Peyer's patch (tissue), 4 donors: ENCODE data around the gene SCAF1. TPM values are rescaled to one million over a fixed set of nuclear protein-coding genes. Genes with fewer than 3 reads are reported as not detected.
"Not testable (repeated sequence)": the region's sequence is repeated elsewhere in the genome, so short reads cannot be mapped to it uniquely, and the experiment has no call there.

Experiments used
- DNase-seq, 3 donors: peaks; one replicate each; pipeline ENCODE4 v3.0.0-alpha.2; 2017 to 2019
- H3K27ac ChIP-seq, 4 donors: fragments of 200-600 bp; sonication (generic); one replicate each; pipeline ENCODE4 v1.5.1; 2016 to 2019
- H3K27me3 ChIP-seq, 2 donors: fragments of 200-600 bp; sonication (generic); one replicate each; pipeline ENCODE4 v1.5.1; 2019
- H3K36me3 ChIP-seq, 3 donors: fragments of 200-600 bp; sonication (generic); one replicate each; pipeline ENCODE4 v1.5.1; 2016 to 2019
- H3K4me1 ChIP-seq, 4 donors: fragments of 200-600 bp; sonication (generic); one replicate each; pipeline ENCODE4 v1.5.1; 2016 to 2019
- H3K4me3 ChIP-seq, 4 donors: fragments of 200-600 bp; sonication (generic); 1 replicate in 3 of 4; 2 replicates in 1 of 4; pipeline ENCODE4 v1.5.1; 2016 to 2019; ENCODE audit warnings: mild to moderate bottlenecking in 1 of 4
- H3K9me3 ChIP-seq, 4 donors: fragments of 200-600 bp; sonication (generic); one replicate each; pipeline ENCODE4 v1.5.1; 2016 to 2019; ENCODE audit warnings: mild to moderate bottlenecking in 1 of 4
- CTCF ChIP-seq, 6 experiments: fragments of 450-650 bp in 4 of 6; fragments of 200-600 bp in 2 of 6; sonication (generic) in 1 of 6; IDR thresholded peaks; one replicate each; pipeline ENCODE4 v1.5.1; 2017 to 2019; ENCODE audit warnings: antibody characterized with exemption in 6 of 6, mild to moderate bottlenecking in 3 of 6, moderate library complexity in 1 of 6
- POLR2A ChIP-seq, 2 donors: fragments of 450-650 bp; IDR thresholded peaks; one replicate each; pipeline ENCODE4 v1.5.1; 2017; ENCODE audit warnings: antibody characterized with exemption in 2 of 2, mild to moderate bottlenecking in 2 of 2, moderate library complexity in 2 of 2
- total RNA-seq, 4 donors: library from RNA; depleted of rRNA; stranded (reverse); fragments of >200 nt; gene quantifications; one replicate each; pipeline ENCODE4 v1.1.0, GENCODE V29; 2016

The SCAF1 gene
- total RNA-seq, 4 donors from 2014 or later: 25.2 to 49.8 (median 44.0) TPM

GRCh38 chr19:49631014-49631588 is 10.9 kb upstream of the SCAF1 start:
- no peak for DNase-seq
- TF ChIP-seq POLR2A (IDR thresholded peaks at IDR 0.05) (no peak), CTCF (IDR thresholded peaks at IDR 0.05) (no peak)
- no peak overlapping the region for H3K27ac ChIP-seq

GRCh38 chr19:49631610-49632192 is 10.3 kb upstream of the SCAF1 start:
- no peak overlapping the region for H3K4me3 ChIP-seq
- no peaks in the 10 kb centered on the region for H3K9me3 ChIP-seq
- no peak for DNase-seq
- H3K27ac ChIP-seq: no peak overlapping the region
- peaks cover 0 to 6% (median 0%) of the 10 kb centered on the region in 4 donors for H3K4me1 ChIP-seq
- H3K27me3 ChIP-seq: no peaks in the 10 kb centered on the region
- TF ChIP-seq POLR2A (IDR thresholded peaks at IDR 0.05) (no peak), CTCF (IDR thresholded peaks at IDR 0.05) (no peak)
- peaks cover 0 to under 1% (median 0%) of the 10 kb centered on the region in 3 donors for H3K36me3 ChIP-seq

More at GRCh38 chr19:49631014-49631588, 10.9 kb upstream of the SCAF1 start:
- no peaks in the 10 kb centered on the region for H3K27me3 ChIP-seq
- peaks cover 0 to 7% (median 0%) of the 10 kb centered on the region in 3 donors for H3K36me3 ChIP-seq
- H3K9me3 ChIP-seq: no peaks in the 10 kb centered on the region
- H3K4me3 ChIP-seq: no peak overlapping the region
- H3K4me1 ChIP-seq: peaks cover 0 to 6% (median 0%) of the 10 kb centered on the region in 4 donors

GRCh38 chr19:49632576-49632975 is 9.4 kb upstream of the SCAF1 start:
- H3K4me3 ChIP-seq: no peak overlapping the region
- H3K4me1 ChIP-seq: peaks cover 0 to 6% (median 0%) of the 10 kb centered on the region in 4 donors
- no peaks in the 10 kb centered on the region for H3K9me3 ChIP-seq
- H3K27ac ChIP-seq: no peak overlapping the region
- no peaks in the 10 kb centered on the region for H3K36me3 ChIP-seq
- TF ChIP-seq CTCF (IDR thresholded peaks at IDR 0.05): no peak
- TF ChIP-seq POLR2A (IDR thresholded peaks at IDR 0.05): no peak
- no peak for DNase-seq
- H3K27me3 ChIP-seq: no peaks in the 10 kb centered on the region

- not testable (repeated sequence) for H3K4me3 ChIP-seq, H3K27me3 ChIP-seq, H3K36me3 ChIP-seq, H3K27ac ChIP-seq, H3K9me3 ChIP-seq, DNase-seq
- peaks cover 0 to 10% (median 0%) of the 10 kb centered on the region in 4 donors for H3K4me1 ChIP-seq
Observed at GRCh38 chr19:49633273-49633672, 8.7 kb upstream of the SCAF1 start.

- Histone ChIP-seq H3K9me3 (no peaks in the 10 kb centered on the region), H3K4me1 (peaks cover 0 to 24% (median 0%) of the 10 kb centered on the region in 4 donors), H3K27ac (peak overlapping the region; percentile 4 to 55 (median 10)), H3K27me3 (no peaks in the 10 kb centered on the region), H3K36me3 (no peaks in the 10 kb centered on the region), H3K4me3 (no peak overlapping the region)
- TF ChIP-seq POLR2A (IDR thresholded peaks at IDR 0.05): no peak
- DNase-seq: no peak
Observed at GRCh38 chr19:49635530-49636232, 6.3 kb upstream of the SCAF1 start.

GRCh38 chr19:49636233-49636932 is 5.6 kb upstream of the SCAF1 start:
- Histone ChIP-seq H3K9me3 (no peaks in the 10 kb centered on the region), H3K4me1 (peaks cover 0 to 19% (median 0%) of the 10 kb centered on the region in 4 donors), H3K27ac (peak overlapping the region in 3 of 4 donors; percentile 4 to 55 (median 4)), H3K4me3 (peak overlapping the region in 1 of 4 donors; percentile 6), H3K27me3 (no peaks in the 10 kb centered on the region), H3K36me3 (no peaks in the 10 kb centered on the region)
- TF ChIP-seq POLR2A (IDR thresholded peaks at IDR 0.05): no peak
- TF ChIP-seq CTCF (IDR thresholded peaks at IDR 0.05): no peak
- no peak for DNase-seq
